ENCODE results near the gene RAB7A. TPM values are rescaled to one million over a fixed set of nuclear protein-coding genes. Genes with fewer than 3 reads are reported as not detected.

RAB7A gene
- total RNA-seq, 1 donor from 2014 or later, result 306 TPM

DNA sequence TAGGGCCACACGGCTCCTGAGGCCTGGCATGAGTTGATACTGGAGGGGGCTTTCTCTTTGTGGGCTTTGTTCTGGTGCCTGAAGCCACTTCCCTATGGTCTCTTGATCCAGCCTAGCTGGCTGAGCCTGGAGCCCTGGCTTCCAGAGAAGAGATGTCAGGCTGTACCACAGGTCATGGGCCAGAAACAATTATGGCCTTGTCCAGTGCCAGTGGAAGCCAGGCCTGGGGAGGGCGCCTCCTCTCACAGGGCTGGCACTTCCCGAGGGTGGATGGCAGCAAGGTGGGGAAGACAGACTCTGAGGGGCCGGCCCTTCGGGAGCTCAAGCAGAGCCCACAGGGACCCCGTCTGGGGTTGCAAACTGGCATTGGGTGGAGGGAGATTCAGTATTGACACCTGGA lies 118.5 kb downstream of the RAB7A start:
- H3K9me3 ChIP-seq, result no peaks in the 10 kb centered on the region
- no peaks in the 10 kb centered on the region for H3K27me3 ChIP-seq
- TF ChIP-seq, protein P1, sequence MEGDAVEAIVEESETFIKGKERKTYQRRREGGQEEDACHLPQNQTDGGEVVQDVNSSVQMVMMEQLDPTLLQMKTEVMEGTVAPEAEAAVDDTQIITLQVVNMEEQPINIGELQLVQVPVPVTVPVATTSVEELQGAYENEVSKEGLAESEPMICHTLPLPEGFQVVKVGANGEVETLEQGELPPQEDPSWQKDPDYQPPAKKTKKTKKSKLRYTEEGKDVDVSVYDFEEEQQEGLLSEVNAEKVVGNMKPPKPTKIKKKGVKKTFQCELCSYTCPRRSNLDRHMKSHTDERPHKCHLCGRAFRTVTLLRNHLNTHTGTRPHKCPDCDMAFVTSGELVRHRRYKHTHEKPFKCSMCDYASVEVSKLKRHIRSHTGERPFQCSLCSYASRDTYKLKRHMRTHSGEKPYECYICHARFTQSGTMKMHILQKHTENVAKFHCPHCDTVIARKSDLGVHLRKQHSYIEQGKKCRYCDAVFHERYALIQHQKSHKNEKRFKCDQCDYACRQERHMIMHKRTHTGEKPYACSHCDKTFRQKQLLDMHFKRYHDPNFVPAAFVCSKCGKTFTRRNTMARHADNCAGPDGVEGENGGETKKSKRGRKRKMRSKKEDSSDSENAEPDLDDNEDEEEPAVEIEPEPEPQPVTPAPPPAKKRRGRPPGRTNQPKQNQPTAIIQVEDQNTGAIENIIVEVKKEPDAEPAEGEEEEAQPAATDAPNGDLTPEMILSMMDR (IDR thresholded peaks at IDR 0.05), result no peak
- intact Hi-C loops (cut with DNase I), result no loop called here
- ATAC-seq, result no peak
- H3K36me3 ChIP-seq, result no peaks in the 10 kb centered on the region
- no peak overlapping the region for H3K27ac ChIP-seq
- no peak overlapping the region for H3K4me3 ChIP-seq
- peaks cover 16% of the 10 kb centered on the region for H3K4me1 ChIP-seq
- DNase-seq, result no peak

DNA sequence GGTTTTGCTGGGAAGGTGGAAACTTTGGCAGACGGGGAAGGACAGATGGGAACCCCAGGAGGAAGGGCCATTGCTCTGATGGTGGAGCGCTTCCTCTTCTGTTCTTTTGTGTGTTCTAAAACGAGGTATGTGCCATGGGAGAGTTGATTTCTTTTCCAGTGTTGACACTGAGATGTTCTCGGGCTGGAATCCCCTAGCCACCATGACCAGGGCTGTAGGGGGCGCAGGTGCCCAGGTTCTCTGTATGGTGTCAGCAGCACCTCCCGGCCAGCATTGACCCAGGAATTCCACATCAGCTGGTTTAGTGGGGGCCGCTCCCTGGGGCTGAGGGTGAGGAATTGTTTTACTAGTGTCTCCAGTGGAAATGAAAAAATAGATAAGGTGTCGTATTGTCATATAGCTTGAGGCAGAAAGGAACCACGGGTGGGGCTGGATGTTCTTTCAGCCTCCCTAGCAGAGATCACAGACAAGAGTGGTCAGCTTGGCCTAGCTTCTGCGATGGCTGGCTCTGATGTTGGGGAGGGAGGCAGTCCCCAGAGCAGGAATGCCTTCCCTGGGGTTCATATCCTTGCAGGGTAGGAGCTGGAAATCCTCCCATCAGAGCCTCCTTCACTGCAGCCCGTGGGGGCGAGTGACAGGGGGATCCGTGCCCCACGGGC lies 119.3 kb downstream of the RAB7A start:
- Histone ChIP-seq H3K27ac (no peak overlapping the region), H3K4me1 (peaks cover 16% of the 10 kb centered on the region), H3K4me3 (peak overlapping the region; percentile 56), H3K36me3 (no peaks in the 10 kb centered on the region), H3K27me3 (no peaks in the 10 kb centered on the region), H3K9me3 (no peaks in the 10 kb centered on the region)
- TF ChIP-seq, protein P1 (IDR thresholded peaks at IDR 0.05), result no peak
- intact Hi-C loops (cut with DNase I), result no loop called here
- ATAC-seq, result no peak
- no peak for DNase-seq

DNA sequence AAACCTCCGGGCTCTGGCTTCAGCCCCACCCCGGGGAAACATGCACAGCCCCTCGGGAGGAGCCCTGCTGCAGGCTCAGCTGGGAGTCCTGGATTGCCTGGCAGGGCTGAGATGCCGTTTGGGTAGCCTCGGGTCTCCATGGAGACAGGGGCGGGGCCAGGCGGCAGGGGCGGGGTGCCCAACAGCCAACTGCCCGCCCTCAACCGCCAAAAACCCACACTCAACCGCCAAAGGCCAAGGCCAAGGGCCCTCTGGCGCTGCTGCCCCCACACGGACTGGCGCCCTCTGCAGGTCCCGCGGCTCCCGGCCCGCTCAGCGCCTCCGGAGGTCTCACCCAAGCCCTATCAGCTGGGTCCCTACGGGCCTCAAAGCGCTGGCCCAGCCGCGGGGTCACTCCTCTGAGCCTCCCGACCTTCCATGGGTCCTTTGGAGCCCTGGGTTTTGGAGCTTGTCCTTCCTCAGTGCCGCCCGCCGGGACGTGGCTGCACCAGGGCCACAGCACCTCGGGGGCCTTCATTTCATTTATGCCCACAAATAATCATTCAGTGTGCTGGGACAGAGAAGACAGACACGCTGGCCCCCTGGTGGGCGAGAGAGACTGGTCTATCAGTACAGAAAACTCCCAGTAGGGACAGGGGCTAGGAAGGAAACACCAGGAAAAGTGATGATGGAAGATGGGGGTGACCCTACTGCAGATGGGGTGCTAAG lies 119.9 kb downstream of the RAB7A start:
- peak overlapping the region; percentile 56 for H3K4me3 ChIP-seq
- ATAC-seq, result peak; percentile 92
- intact Hi-C loops (cut with DNase I), result no loop called here

DNA sequence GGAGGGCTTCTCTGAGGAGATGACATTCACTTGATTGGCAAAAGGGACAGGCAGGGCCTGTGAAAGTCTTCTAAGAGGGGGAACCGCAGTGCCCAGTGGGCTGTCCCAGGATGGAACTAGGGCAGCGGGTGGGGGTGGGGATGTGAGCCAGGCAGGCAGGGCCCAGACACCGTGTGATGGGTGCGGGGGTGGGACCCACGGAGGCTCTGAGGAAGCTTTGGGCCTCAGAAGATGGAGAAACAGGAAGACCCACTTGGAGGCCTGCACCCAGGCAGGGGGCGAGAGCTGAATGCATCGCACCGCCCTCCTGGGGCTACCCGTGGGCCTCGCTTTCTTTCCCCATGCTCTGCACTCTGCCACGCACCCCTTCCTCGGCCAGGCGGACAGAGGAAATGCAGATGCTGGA lies 120.5 kb downstream of the RAB7A start:
- peaks cover 16% of the 10 kb centered on the region for H3K4me1 ChIP-seq
- no peaks in the 10 kb centered on the region for H3K36me3 ChIP-seq
- no peak overlapping the region for H3K27ac ChIP-seq
- no peaks in the 10 kb centered on the region for H3K27me3 ChIP-seq
- no peaks in the 10 kb centered on the region for H3K9me3 ChIP-seq
- intact Hi-C loops (cut with DNase I), result no loop called here
- peak; percentile 65 for ATAC-seq
- peak overlapping the region; percentile 56 for H3K4me3 ChIP-seq
- DNase-seq, result peak; percentile 84
- TF ChIP-seq, protein P1 (IDR thresholded peaks at IDR 0.05), result no peak

More for the DNA sequence above, 119.9 kb downstream of the RAB7A start:
- DNase-seq, result peak; percentile 92
- Histone ChIP-seq H3K9me3 (no peaks in the 10 kb centered on the region), H3K27me3 (no peaks in the 10 kb centered on the region), H3K27ac (peak overlapping the region; percentile 63), H3K36me3 (no peaks in the 10 kb centered on the region), H3K4me1 (peaks cover 16% of the 10 kb centered on the region)
- TF ChIP-seq, protein P1 (IDR thresholded peaks at IDR 0.05), result peak; percentile 61

DNA sequence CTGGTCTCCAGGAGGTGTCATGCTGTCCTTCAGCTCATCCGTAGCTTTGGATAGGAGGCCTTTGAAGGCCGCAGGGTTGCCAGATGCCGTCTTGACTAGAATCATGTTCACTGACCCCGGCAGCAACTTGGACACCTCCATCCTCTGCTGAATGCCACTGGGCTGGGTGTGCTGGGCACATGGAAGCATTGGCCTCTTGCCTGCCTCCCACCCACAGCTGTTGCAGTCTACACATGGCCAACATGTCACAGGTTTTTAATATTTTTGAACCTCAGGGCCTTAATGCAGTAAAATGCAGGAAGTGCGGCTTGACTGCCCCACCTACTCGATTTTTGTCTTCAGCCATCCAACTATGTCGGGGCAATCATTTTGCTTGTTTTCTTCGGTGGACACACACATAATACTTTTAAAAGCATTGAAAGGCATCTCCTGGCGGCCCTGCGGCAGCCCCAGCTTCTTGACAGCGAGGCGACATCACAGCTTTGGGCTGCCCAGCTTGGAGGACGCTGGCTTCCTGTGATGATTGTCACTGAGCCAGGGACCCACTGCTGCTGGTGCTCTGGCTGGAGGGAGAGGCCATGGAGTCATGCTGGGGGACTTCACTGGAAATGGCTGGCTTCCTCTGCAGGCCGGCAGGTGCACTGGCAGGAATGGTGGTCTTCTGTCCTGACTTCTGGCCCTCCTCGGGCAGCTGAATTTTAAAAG lies 121.8 kb downstream of the RAB7A start:
- Histone ChIP-seq H3K4me1 (peaks cover 16% of the 10 kb centered on the region), H3K36me3 (no peaks in the 10 kb centered on the region), H3K27me3 (no peaks in the 10 kb centered on the region), H3K4me3 (no peak overlapping the region), H3K27ac (no peak overlapping the region), H3K9me3 (no peaks in the 10 kb centered on the region)
- TF ChIP-seq, protein P1 (IDR thresholded peaks at IDR 0.05), result no peak
- intact Hi-C loops (cut with DNase I), result no loop called here
- DNase-seq (no peak), ATAC-seq (no peak)
